ENCODE results near the gene AOC1.

The AOC1 gene

GRCh38 chr7:150858236-150859197 is 6.2 kb downstream of the AOC1 start:
- DNase-seq = no peak

- DNase-seq = no peak
These were observed 8.1 kb downstream of the AOC1 start for GRCh38 chr7:150860291-150860977.

GRCh38 chr7:150860978-150861295 is 8.6 kb downstream of the AOC1 start:
- no peak for DNase-seq

GRCh38 chr7:150862356-150862755 is 10.0 kb downstream of the AOC1 start:
- no peak for DNase-seq

GRCh38 chr7:150863946-150864345 is 11.6 kb downstream of the AOC1 start:
- DNase-seq = no peak

- no peak for DNase-seq
These were observed 14.7 kb downstream of the AOC1 start for GRCh38 chr7:150866932-150867564.

- no peak for DNase-seq
These were observed 15.3 kb downstream of the AOC1 start for GRCh38 chr7:150867605-150868004.

GRCh38 chr7:150869467-150869866 is 17.1 kb downstream of the AOC1 start:
- DNase-seq = no peak

- no peak for DNase-seq
These were observed 19.3 kb downstream of the AOC1 start for GRCh38 chr7:150871601-150872000.

GRCh38 chr7:150874401-150875198 is 22.3 kb downstream of the AOC1 start:
- no peak for DNase-seq

- DNase-seq = no peak
These were observed 23.5 kb downstream of the AOC1 start for GRCh38 chr7:150875791-150876190.

- peak; percentile 76 for DNase-seq
These were observed 24.7 kb downstream of the AOC1 start for GRCh38 chr7:150876817-150877526.

GRCh38 chr7:150877536-150877935 is 25.2 kb downstream of the AOC1 start:
- DNase-seq = no peak

GRCh38 chr7:150879345-150879744 is 27.0 kb downstream of the AOC1 start:
- no peak for DNase-seq

- DNase-seq = no peak
These were observed 28.9 kb downstream of the AOC1 start for GRCh38 chr7:150881189-150881588.

- DNase-seq = no peak
These were observed 38.7 kb downstream of the AOC1 start for GRCh38 chr7:150890853-150891584.

- DNase-seq = no peak
These were observed 39.4 kb downstream of the AOC1 start for GRCh38 chr7:150891740-150892139.

GRCh38 chr7:150895809-150896208 is 43.5 kb downstream of the AOC1 start:
- DNase-seq = no peak

GRCh38 chr7:150896562-150897209 is 44.4 kb downstream of the AOC1 start:
- DNase-seq = no peak

- DNase-seq = no peak
These were observed 45.5 kb downstream of the AOC1 start for GRCh38 chr7:150897502-150898474.
